GM06990 (cell line): ENCODE data around the gene ZFR.

ENCODE experiments used
- DNase-seq: peaks from one replicate; pipeline ENCODE4 v3.0.0-alpha.2; 2011; ENCODE audit not compliant: insufficient read length; ENCODE audit errors: extremely low read depth
- H3K27me3 ChIP-seq: replicated peaks from 2 replicates; pipeline ENCODE4 v1.6.0; 2011; ENCODE audit warnings: low read length; ENCODE audit not compliant: control insufficient read depth, insufficient read depth
- H3K36me3 ChIP-seq: 2 replicates; pipeline ENCODE4 v1.5.1; 2011; ENCODE audit warnings: low read length; ENCODE audit not compliant: control insufficient read depth, insufficient read depth
- H3K4me3 ChIP-seq: replicated peaks from 2 replicates; pipeline ENCODE4 v1.5.1; 2011; ENCODE audit warnings: low read depth, mild to moderate bottlenecking, control low read depth, low read length
- CTCF ChIP-seq: IDR thresholded peaks from 2 replicates; pipeline ENCODE4 v1.5.1; 2011; ENCODE audit warnings: low read length, control low read depth, mild to moderate bottlenecking, inconsistent platforms; ENCODE audit not compliant: insufficient read depth, poor library complexity, severe bottlenecking

Gene ZFR

GRCh38 chr5:32339198-32339597 lies 105.3 kb downstream of the ZFR start:
- no peak overlapping the region for H3K4me3 ChIP-seq
- H3K27me3 ChIP-seq, result no peaks in the 10 kb centered on the region
- DNase-seq, result no peak
- no peak for TF ChIP-seq CTCF
- H3K36me3 ChIP-seq, result no peaks in the 10 kb centered on the region

GRCh38 chr5:32332966-32333365 lies 111.6 kb downstream of the ZFR start:
- Histone ChIP-seq H3K36me3 (no peaks in the 10 kb centered on the region), H3K4me3 (no peak overlapping the region), H3K27me3 (no peaks in the 10 kb centered on the region; the same call in 1 of the 2 replicates)
- DNase-seq, result no peak
- no peak for TF ChIP-seq CTCF

- H3K27me3 ChIP-seq, result no peaks in the 10 kb centered on the region; the same call in 1 of the 2 replicates
- DNase-seq, result no peak
- H3K4me3 ChIP-seq, result no peak overlapping the region
- no peaks in the 10 kb centered on the region for H3K36me3 ChIP-seq
- TF ChIP-seq CTCF, result no peak
Measured at GRCh38 chr5:32332361-32332760, 112.2 kb downstream of the ZFR start.

- Histone ChIP-seq H3K4me3 (no peak overlapping the region), H3K36me3 (no peaks in the 10 kb centered on the region), H3K27me3 (no peaks in the 10 kb centered on the region; the same call in 1 of the 2 replicates)
- TF ChIP-seq CTCF, result no peak
- no peak for DNase-seq
Measured at GRCh38 chr5:32331935-32332274, 112.6 kb downstream of the ZFR start.

- Histone ChIP-seq H3K27me3 (no peaks in the 10 kb centered on the region; the same call in 1 of the 2 replicates), H3K36me3 (no peaks in the 10 kb centered on the region), H3K4me3 (no peak overlapping the region)
- DNase-seq, result no peak
- TF ChIP-seq CTCF, result no peak
Measured at GRCh38 chr5:32331217-32331934, 113.2 kb downstream of the ZFR start.
